ENCODE results near the gene ATE1. TPM values are rescaled to one million over a fixed set of nuclear protein-coding genes. Genes with fewer than 3 reads are reported as not detected.

The ATE1 gene
- total RNA-seq, 1 experiment from 2014 or later, result 23.8 TPM

DNA sequence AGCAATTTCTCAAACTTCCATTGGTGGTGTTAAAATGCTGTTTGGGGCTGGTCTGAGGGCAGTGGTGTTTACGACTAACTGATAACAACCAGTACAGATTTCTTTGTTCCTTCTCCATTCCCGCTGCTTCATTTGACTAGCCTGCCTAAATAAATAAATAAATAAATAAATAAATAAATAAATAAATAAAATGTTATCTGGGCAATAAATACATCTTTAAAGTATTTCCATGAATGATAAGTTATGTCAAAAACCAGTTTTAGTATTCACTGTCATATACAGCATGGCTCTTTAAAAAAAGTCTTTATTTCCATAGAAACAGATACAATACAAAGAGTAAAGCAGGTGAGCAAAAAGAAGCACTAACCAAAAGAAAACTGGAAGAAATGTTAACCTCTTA lies 81.3 kb downstream of the ATE1 start (continued):
- TF ChIP-seq, protein P1, sequence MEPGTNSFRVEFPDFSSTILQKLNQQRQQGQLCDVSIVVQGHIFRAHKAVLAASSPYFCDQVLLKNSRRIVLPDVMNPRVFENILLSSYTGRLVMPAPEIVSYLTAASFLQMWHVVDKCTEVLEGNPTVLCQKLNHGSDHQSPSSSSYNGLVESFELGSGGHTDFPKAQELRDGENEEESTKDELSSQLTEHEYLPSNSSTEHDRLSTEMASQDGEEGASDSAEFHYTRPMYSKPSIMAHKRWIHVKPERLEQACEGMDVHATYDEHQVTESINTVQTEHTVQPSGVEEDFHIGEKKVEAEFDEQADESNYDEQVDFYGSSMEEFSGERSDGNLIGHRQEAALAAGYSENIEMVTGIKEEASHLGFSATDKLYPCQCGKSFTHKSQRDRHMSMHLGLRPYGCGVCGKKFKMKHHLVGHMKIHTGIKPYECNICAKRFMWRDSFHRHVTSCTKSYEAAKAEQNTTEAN (CRISPR knock-in tag; IDR thresholded peaks at IDR 0.05), result no peak
- no peak for TF ChIP-seq NR1H2 (CRISPR knock-in tag; IDR thresholded peaks at IDR 0.05)
- no peak for TF ChIP-seq HMGXB4 (CRISPR knock-in tag; IDR thresholded peaks at IDR 0.05)
- no peak for TF ChIP-seq NR2C2 (CRISPR knock-in tag; IDR thresholded peaks at IDR 0.05)

DNA sequence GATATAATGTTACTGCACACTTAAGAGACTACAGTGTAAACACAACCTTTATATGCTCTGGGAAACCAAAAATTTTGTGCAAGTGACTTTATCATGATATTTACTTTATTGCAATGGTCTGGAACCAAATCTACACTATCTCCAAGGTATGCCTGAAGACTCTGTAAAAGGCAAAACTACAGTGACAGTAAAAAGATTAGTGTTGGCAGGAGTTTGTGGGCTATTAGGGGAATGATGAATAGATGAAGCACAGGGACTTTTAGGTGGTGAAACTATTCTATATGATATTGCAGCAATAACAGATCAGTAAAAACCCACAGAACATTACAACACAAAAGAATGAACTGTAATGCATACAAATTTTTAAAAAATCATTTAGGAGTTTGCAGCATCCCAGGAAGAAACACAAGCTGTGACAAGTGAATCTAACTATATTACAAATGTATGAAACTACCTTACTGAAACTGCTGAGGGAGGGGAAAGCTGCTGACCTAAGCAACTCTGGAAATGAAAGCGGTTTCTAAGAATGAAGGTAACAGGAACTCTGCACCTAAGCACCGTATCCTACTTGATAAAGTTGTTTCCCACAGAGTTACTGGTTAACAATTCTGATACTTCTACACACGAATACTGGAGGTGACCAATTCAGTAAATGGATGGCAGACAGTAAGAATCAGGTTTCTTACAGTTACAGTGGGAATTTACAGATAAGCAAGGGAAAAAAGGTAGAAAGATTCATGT lies 82.6 kb downstream of the ATE1 start:
- no peaks in the 10 kb centered on the region for H3K27me3 Mint-ChIP-seq (ENCODE audit: low read depth)
- CTCF ChIA-PET, result no interaction called here
- H3K4me3 Mint-ChIP-seq, result no peak overlapping the region
- POLR2A ChIA-PET, result no interaction called here
- H3K4me1 Mint-ChIP-seq, result peaks cover 13% of the 10 kb centered on the region
- TF ChIP-seq FOXP4 (CRISPR knock-in tag; IDR thresholded peaks at IDR 0.05) (no peak), MXD4 (CRISPR knock-in tag; IDR thresholded peaks at IDR 0.05; ENCODE audit: borderline replicate concordance) (no peak), SP1 (CRISPR knock-in tag; conservative IDR thresholded peaks at IDR 0.05) (no peak), PREB (CRISPR knock-in tag; IDR thresholded peaks at IDR 0.05; ENCODE audit: borderline replicate concordance) (no peak), ATF2 (CRISPR knock-in tag; IDR thresholded peaks at IDR 0.05; ENCODE audit: borderline replicate concordance, low read depth) (no peak), FOXP1 (CRISPR knock-in tag; IDR thresholded peaks at IDR 0.05; ENCODE audit: borderline replicate concordance) (no peak), NFYB (CRISPR knock-in tag; conservative IDR thresholded peaks at IDR 0.05; ENCODE audit: low read depth) (no peak), TEAD4 (CRISPR knock-in tag; IDR thresholded peaks at IDR 0.05) (no peak), ZNF416 (CRISPR knock-in tag; IDR thresholded peaks at IDR 0.05) (no peak), ARID4B (CRISPR knock-in tag; IDR thresholded peaks at IDR 0.05; ENCODE audit: borderline replicate concordance) (no peak), CREM (CRISPR knock-in tag; IDR thresholded peaks at IDR 0.05) (no peak)
- TF ChIP-seq, protein P2, sequence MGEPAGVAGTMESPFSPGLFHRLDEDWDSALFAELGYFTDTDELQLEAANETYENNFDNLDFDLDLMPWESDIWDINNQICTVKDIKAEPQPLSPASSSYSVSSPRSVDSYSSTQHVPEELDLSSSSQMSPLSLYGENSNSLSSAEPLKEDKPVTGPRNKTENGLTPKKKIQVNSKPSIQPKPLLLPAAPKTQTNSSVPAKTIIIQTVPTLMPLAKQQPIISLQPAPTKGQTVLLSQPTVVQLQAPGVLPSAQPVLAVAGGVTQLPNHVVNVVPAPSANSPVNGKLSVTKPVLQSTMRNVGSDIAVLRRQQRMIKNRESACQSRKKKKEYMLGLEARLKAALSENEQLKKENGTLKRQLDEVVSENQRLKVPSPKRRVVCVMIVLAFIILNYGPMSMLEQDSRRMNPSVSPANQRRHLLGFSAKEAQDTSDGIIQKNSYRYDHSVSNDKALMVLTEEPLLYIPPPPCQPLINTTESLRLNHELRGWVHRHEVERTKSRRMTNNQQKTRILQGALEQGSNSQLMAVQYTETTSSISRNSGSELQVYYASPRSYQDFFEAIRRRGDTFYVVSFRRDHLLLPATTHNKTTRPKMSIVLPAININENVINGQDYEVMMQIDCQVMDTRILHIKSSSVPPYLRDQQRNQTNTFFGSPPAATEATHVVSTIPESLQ (CRISPR knock-in tag; IDR thresholded peaks at IDR 0.05), result no peak
- H3K9me3 Mint-ChIP-seq, result peaks cover 22% of the 10 kb centered on the region
- ATAC-seq (no peak), DNase-seq (ENCODE audit: low spot score) (no peak)
- H3K36me3 Mint-ChIP-seq, result peaks cover 36% of the 10 kb centered on the region
- no peak overlapping the region for H3K27ac Mint-ChIP-seq

Data from WTC11 (cell line).